Measurements from ENCODE around the gene LRRFIP2. TPM values are rescaled to one million over a fixed set of nuclear protein-coding genes. Genes with fewer than 3 reads are reported as not detected.

The LRRFIP2 gene
- total and polyA plus RNA-seq, 2 of the 4 experiments (the other 2 are of a cell fraction), result 20.6 to 31.0 TPM

- intact Hi-C loops (cut with micrococcal nuclease), result no loop called here
- Histone ChIP-seq H3K4me1 (ENCODE audit: control insufficient read depth, insufficient read depth, low read length) (peaks cover 10% of the 10 kb centered on the region), H3K4me3 (ENCODE audit: insufficient read depth, low read depth, low read length) (no peak overlapping the region), H4K5ac (ENCODE audit: low read depth, low read length) (peak overlapping the region; percentile 59; the same call in 1 of the 2 replicates), H2AFZ (replicated peaks; ENCODE audit: low read length, poor library complexity) (no peak overlapping the region), H2BK5ac (ENCODE audit: low read depth, low read length, poor library complexity, severe bottlenecking) (peak overlapping the region; percentile 94), H2AK9ac (replicated peaks; ENCODE audit: low read depth, low read length, poor library complexity) (peak overlapping the region; percentile 33), H4K8ac (ENCODE audit: low read depth in 2 of 2, low read length in 2 of 2) (peak overlapping the region; percentile 2 to 80; a peak in 2 of 4 replicates), H3K79me1 (ENCODE audit: low read depth in 1 of 2, low read length in 2 of 2) (peaks cover 14 to 48% of the 10 kb centered on the region in 2 experiments; a peak in 3 of 4 replicates), H3K4ac (ENCODE audit: low read depth, low read length) (peak overlapping the region; percentile 88), H3K4me2 (ENCODE audit: low read depth, low read length) (no peak overlapping the region), H3K9me3 (ENCODE audit: control insufficient read depth, insufficient read depth, low read length) (no peaks in the 10 kb centered on the region), H3K9ac (ENCODE audit: low read depth, low read length) (no peak overlapping the region), H2BK120ac (ENCODE audit: low read depth, low read length) (peak overlapping the region; percentile 82), H3K9me1 (ENCODE audit: insufficient read depth, low read length) (peaks cover 11% of the 10 kb centered on the region), H3K14ac (replicated peaks; ENCODE audit: low read depth, low read length) (peak overlapping the region; percentile 83), H2BK15ac (ENCODE audit: low read depth, low read length) (peak overlapping the region; percentile 80), H4K91ac (ENCODE audit: insufficient read depth, low read depth, low read length) (peak overlapping the region; percentile 75), H3K18ac (ENCODE audit: low read depth, low read length) (peak overlapping the region; percentile 63; the same call in 1 of the 2 replicates), H2BK20ac (ENCODE audit: low read depth, low read length) (peak overlapping the region; percentile 92), H3K27ac (ENCODE audit: insufficient read depth, low read length) (peak overlapping the region; percentile 64), H3K56ac (ENCODE audit: extremely low read depth, insufficient read depth, low read length) (peak overlapping the region; percentile 24; the same call in 1 of the 2 replicates), H3K23ac (ENCODE audit: low read depth, low read length) (peak overlapping the region; percentile 46; the same call in 1 of the 2 replicates), H4K20me1 (ENCODE audit: insufficient read depth, low read length) (no peaks in the 10 kb centered on the region), H3K27me3 (ENCODE audit: control insufficient read depth, insufficient read depth, low read length) (no peaks in the 10 kb centered on the region), H3K36me3 (ENCODE audit: control insufficient read depth, insufficient read depth, low read length) (no peaks in the 10 kb centered on the region), H2AK5ac (ENCODE audit: low read depth, low read length) (peak overlapping the region; percentile 83)
- ATAC-seq (ENCODE audit: low read depth) (0 out of 2 replicates have a peak, but pooled peaks have one; percentile 27), DNase-seq (no peak)
- ChIA-PET CTCF (interaction anchor here (1.4 to 1.6 kb wide), 2 partner anchors 28 to 159 kb away, joined by 3 to 4 read pairs; no protein-coding TSS in a partner anchor), POLR2A (ENCODE audit: unreplicated experiment) (no interaction called here)
- 100% methylated on average over 1 of the region's 5 CpGs; no CpG with 5 or more reads in 1 of the 2 experiments for WGBS, 2 experiments (ENCODE audit: extremely low coverage in 2 of 2, insufficient read length in 1 of 2)
- in situ Hi-C loops (cut with MboI; ENCODE audit: low sequenced_read_pairs), result no loop called here
- BruUV-seq (replicated peaks), result no TSS peak
- dilution Hi-C loops (cut with HindIII; ENCODE audit: low sequenced_read_pairs, unreplicated experiment), result no loop called here
- TF ChIP-seq RAD21 (IDR thresholded peaks at IDR 0.05; ENCODE audit: low read length) (no peak), SMC3 (IDR thresholded peaks at IDR 0.05; ENCODE audit: low read depth, low read length) (no peak), MAZ (IDR thresholded peaks at IDR 0.05; ENCODE audit: borderline replicate concordance, low read depth, low read length) (no peak), CHD1 (IDR thresholded peaks at IDR 0.05; ENCODE audit: low read depth, low read length) (no peak), NFE2L2 (IDR thresholded peaks at IDR 0.05; ENCODE audit: low read depth, low read length) (no peak), MXI1 (IDR thresholded peaks at IDR 0.05; ENCODE audit: borderline replicate concordance, low read depth, low read length) (no peak), POLR2A (IDR thresholded peaks at IDR 0.05; ENCODE audit: low read depth, low read length) (no peak), BHLHE40 (IDR thresholded peaks at IDR 0.05; ENCODE audit: low read depth, low read length) (no peak), RCOR1 (IDR thresholded peaks at IDR 0.05; ENCODE audit: insufficient replicate concordance, low read length) (no peak), MAFK (IDR thresholded peaks at IDR 0.05; ENCODE audit: low read depth, low read length) (no peak), CEBPB (IDR thresholded peaks at IDR 0.05; ENCODE audit: low read depth, low read length) (no peak), RFX5 (IDR thresholded peaks at IDR 0.05; ENCODE audit: low read depth, low read length) (no peak), FOS (IDR thresholded peaks at IDR 0.05; ENCODE audit: low read depth, low read length) (no peak)
- TF ChIP-seq, protein P1, sequence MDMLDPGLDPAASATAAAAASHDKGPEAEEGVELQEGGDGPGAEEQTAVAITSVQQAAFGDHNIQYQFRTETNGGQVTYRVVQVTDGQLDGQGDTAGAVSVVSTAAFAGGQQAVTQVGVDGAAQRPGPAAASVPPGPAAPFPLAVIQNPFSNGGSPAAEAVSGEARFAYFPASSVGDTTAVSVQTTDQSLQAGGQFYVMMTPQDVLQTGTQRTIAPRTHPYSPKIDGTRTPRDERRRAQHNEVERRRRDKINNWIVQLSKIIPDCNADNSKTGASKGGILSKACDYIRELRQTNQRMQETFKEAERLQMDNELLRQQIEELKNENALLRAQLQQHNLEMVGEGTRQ (IDR thresholded peaks at IDR 0.05; ENCODE audit: low read depth, low read length), result no peak
- TF ChIP-seq, protein P2, sequence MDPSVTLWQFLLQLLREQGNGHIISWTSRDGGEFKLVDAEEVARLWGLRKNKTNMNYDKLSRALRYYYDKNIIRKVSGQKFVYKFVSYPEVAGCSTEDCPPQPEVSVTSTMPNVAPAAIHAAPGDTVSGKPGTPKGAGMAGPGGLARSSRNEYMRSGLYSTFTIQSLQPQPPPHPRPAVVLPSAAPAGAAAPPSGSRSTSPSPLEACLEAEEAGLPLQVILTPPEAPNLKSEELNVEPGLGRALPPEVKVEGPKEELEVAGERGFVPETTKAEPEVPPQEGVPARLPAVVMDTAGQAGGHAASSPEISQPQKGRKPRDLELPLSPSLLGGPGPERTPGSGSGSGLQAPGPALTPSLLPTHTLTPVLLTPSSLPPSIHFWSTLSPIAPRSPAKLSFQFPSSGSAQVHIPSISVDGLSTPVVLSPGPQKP (IDR thresholded peaks at IDR 0.05; ENCODE audit: borderline replicate concordance, low read depth, low read length), result no peak
- TF ChIP-seq, protein P3, sequence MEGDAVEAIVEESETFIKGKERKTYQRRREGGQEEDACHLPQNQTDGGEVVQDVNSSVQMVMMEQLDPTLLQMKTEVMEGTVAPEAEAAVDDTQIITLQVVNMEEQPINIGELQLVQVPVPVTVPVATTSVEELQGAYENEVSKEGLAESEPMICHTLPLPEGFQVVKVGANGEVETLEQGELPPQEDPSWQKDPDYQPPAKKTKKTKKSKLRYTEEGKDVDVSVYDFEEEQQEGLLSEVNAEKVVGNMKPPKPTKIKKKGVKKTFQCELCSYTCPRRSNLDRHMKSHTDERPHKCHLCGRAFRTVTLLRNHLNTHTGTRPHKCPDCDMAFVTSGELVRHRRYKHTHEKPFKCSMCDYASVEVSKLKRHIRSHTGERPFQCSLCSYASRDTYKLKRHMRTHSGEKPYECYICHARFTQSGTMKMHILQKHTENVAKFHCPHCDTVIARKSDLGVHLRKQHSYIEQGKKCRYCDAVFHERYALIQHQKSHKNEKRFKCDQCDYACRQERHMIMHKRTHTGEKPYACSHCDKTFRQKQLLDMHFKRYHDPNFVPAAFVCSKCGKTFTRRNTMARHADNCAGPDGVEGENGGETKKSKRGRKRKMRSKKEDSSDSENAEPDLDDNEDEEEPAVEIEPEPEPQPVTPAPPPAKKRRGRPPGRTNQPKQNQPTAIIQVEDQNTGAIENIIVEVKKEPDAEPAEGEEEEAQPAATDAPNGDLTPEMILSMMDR (conservative IDR thresholded peaks at IDR 0.05; ENCODE audit: low read depth, low read length), result no peak
Observed at GRCh38 chr3:37183976-37184375, 9.6 kb upstream of the LRRFIP2 start.

Measured in IMR-90 (cell line).